DND-41 (cell line): ENCODE results near the gene ADK.

Source experiments
- ATAC-seq: fragments of 200-7000 bp; cut with Tn5 transposase; 3 replicates; pipeline ENCODE4 v1.9.1; 2021; ENCODE audit warnings: low read depth; ENCODE audit not compliant: insufficient read depth
- DNase-seq: peaks from one replicate; pipeline ENCODE4 v3.0.0-alpha.2; 2020
- H2AFZ ChIP-seq: 2 replicates; pipeline ENCODE4 v1.6.0; 2012; ENCODE audit warnings: low read depth, low read length
- H3K27ac ChIP-seq: 2 replicates; pipeline ENCODE4 v1.5.1; 2012; ENCODE audit warnings: low read length, inconsistent platforms
- H3K27me3 ChIP-seq: fragments of 200-600 bp; sonication (generic); 2 replicates; pipeline ENCODE4 v1.6.0; 2012; ENCODE audit warnings: low read length, mild to moderate bottlenecking, inconsistent platforms; ENCODE audit not compliant: insufficient read depth, poor library complexity
- H3K36me3 ChIP-seq: 2 replicates; pipeline ENCODE4 v1.5.1; 2012; ENCODE audit warnings: low read length, inconsistent platforms; ENCODE audit not compliant: insufficient read depth
- H3K4me1 ChIP-seq: 2 replicates; pipeline ENCODE4 v1.5.1; 2012; ENCODE audit warnings: mild to moderate bottlenecking, low read length; ENCODE audit not compliant: insufficient read depth
- H3K4me2 ChIP-seq: 2 replicates; pipeline ENCODE4 v1.6.0; 2012; ENCODE audit warnings: mild to moderate bottlenecking, moderate library complexity, low read length, inconsistent platforms; ENCODE audit not compliant: insufficient read depth
- H3K4me3 ChIP-seq, 2 experiments: fragments of 200-600 bp in 1 of 2; shearing (Covaris generic) in 1 of 2; 2 replicates each; pipeline ENCODE4 v1.5.1; 2012 to 2016; ENCODE audit warnings: inconsistent platforms in 2 of 2, low read length in 2 of 2, mild to moderate bottlenecking in 2 of 2, low read depth in 1 of 2, moderate library complexity in 1 of 2
- H3K79me2 ChIP-seq: 2 replicates; pipeline ENCODE4 v1.6.0; 2012; ENCODE audit warnings: low read length, inconsistent platforms; ENCODE audit not compliant: insufficient read depth
- H3K9ac ChIP-seq: 2 replicates; pipeline ENCODE4 v1.6.0; 2012; ENCODE audit warnings: low read depth, mild to moderate bottlenecking, inconsistent platforms, low read length, moderate library complexity
- H3K9me3 ChIP-seq: 2 replicates; pipeline ENCODE4 v1.5.1; 2012; ENCODE audit warnings: low read length, moderate library complexity, mild to moderate bottlenecking, inconsistent platforms; ENCODE audit not compliant: insufficient read depth, severe bottlenecking
- H4K20me1 ChIP-seq: 2 replicates; pipeline ENCODE4 v1.6.0; 2012; ENCODE audit warnings: low read length; ENCODE audit not compliant: insufficient read depth
- EZH2 ChIP-seq: IDR thresholded peaks from 3 replicates; pipeline ENCODE4 v1.6.1; 2012; ENCODE audit warnings: borderline replicate concordance, low read depth, mild to moderate bottlenecking, moderate library complexity, low read length, inconsistent platforms; ENCODE audit not compliant: severe bottlenecking
- TF ChIP-seq, protein P1 (sequence below): IDR thresholded peaks from 2 replicates; pipeline ENCODE4 v1.5.1; 2012; ENCODE audit warnings: borderline replicate concordance, low read length, moderate library complexity, mild to moderate bottlenecking; ENCODE audit not compliant: poor library complexity, severe bottlenecking; ENCODE audit errors: extremely low read depth

The ADK gene

DNA sequence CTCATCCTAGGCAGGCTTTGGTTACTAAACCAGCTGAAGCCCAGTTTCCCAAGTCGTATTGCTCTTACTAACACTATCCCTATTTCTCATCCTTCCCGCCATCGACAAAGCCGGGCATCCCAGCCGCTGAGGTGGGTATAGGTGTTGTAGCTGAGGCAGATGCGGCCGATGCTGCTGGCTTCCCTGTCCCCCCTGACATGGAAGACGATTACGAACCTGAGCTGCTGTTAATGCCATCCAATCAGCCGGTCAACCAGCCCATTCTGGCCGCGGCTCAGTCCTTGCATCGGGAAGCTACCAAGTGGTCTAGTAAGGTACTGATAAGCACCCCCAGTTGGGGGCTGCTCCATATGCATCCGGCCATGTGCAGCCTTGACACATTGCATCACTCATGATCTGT, 39.2 kb upstream of the ADK start:
- Histone ChIP-seq H2AFZ (no peak overlapping the region), H3K27me3 (no peaks in the 10 kb centered on the region), H3K4me2 (no peak overlapping the region), H3K36me3 (peaks cover 54% of the 10 kb centered on the region), H3K4me3 (no peak overlapping the region), H3K9me3 (no peaks in the 10 kb centered on the region), H4K20me1 (no peaks in the 10 kb centered on the region), H3K27ac (no peak overlapping the region), H3K79me2 (no peaks in the 10 kb centered on the region), H3K4me1 (no peaks in the 10 kb centered on the region), H3K9ac (no peak overlapping the region)
- ATAC-seq (no peak), DNase-seq (no peak)
- TF ChIP-seq, protein P1, sequence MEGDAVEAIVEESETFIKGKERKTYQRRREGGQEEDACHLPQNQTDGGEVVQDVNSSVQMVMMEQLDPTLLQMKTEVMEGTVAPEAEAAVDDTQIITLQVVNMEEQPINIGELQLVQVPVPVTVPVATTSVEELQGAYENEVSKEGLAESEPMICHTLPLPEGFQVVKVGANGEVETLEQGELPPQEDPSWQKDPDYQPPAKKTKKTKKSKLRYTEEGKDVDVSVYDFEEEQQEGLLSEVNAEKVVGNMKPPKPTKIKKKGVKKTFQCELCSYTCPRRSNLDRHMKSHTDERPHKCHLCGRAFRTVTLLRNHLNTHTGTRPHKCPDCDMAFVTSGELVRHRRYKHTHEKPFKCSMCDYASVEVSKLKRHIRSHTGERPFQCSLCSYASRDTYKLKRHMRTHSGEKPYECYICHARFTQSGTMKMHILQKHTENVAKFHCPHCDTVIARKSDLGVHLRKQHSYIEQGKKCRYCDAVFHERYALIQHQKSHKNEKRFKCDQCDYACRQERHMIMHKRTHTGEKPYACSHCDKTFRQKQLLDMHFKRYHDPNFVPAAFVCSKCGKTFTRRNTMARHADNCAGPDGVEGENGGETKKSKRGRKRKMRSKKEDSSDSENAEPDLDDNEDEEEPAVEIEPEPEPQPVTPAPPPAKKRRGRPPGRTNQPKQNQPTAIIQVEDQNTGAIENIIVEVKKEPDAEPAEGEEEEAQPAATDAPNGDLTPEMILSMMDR: no peak
- TF ChIP-seq EZH2: no peak

DNA sequence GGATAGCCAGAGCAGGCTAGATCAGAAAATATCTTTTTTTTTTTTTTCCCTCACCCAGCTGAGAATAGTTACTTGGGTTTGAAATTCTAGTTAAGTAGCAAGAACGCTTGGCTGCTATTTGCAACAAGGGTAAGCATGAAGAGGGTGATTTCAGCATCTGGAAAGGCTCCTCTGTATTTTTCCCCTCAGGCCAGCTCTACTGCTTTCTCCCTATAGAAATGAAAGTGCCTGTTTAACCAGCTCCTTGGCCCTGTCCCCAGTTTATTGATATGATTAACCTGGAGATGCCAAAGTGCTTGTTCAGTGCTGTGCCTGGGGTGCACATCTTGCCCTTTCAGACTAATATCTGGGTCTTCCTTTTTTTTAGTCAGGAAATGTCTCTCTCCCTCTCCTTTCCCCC, 37.5 kb upstream of the ADK start:
- no peak for TF ChIP-seq EZH2
- TF ChIP-seq, protein P1: no peak
- H3K36me3 ChIP-seq: peaks cover 68% of the 10 kb centered on the region
- no peaks in the 10 kb centered on the region for H3K27me3 ChIP-seq
- DNase-seq (no peak), ATAC-seq (no peak)
- no peak overlapping the region for H3K9ac ChIP-seq
- H3K79me2 ChIP-seq: no peaks in the 10 kb centered on the region
- no peak overlapping the region for H2AFZ ChIP-seq
- no peaks in the 10 kb centered on the region for H3K9me3 ChIP-seq
- no peaks in the 10 kb centered on the region for H4K20me1 ChIP-seq
- no peaks in the 10 kb centered on the region for H3K4me1 ChIP-seq
- no peak overlapping the region for H3K27ac ChIP-seq
- no peak overlapping the region for H3K4me2 ChIP-seq
- H3K4me3 ChIP-seq: no peak overlapping the region

DNA sequence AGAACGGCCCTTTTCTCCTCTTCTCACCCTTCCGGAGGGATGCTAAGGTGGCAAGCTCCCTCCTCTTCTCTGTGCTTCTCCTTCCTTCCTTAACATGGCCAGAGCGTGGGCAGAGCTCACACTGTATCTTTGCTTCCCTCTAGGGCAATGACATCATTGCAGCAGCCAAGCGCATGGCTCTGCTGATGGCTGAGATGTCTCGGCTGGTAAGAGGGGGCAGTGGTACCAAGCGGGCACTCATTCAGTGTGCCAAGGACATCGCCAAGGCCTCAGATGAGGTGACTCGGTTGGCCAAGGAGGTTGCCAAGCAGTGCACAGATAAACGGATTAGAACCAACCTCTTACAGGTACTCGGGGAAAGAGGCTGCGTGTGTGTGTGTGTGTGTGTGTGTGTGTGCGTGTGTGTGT, 37.0 kb upstream of the ADK start:
- DNase-seq: no peak
- no peak overlapping the region for H3K4me2 ChIP-seq
- no peak for ATAC-seq
- H3K4me3 ChIP-seq: no peak overlapping the region
- no peak overlapping the region for H2AFZ ChIP-seq
- H3K27me3 ChIP-seq: no peaks in the 10 kb centered on the region
- H4K20me1 ChIP-seq: no peaks in the 10 kb centered on the region
- H3K79me2 ChIP-seq: no peaks in the 10 kb centered on the region
- no peak for TF ChIP-seq EZH2
- TF ChIP-seq, protein P1: no peak
- no peak overlapping the region for H3K9ac ChIP-seq
- no peak overlapping the region for H3K27ac ChIP-seq
- no peaks in the 10 kb centered on the region for H3K4me1 ChIP-seq
- peaks cover 73% of the 10 kb centered on the region for H3K36me3 ChIP-seq
- no peaks in the 10 kb centered on the region for H3K9me3 ChIP-seq

DNA sequence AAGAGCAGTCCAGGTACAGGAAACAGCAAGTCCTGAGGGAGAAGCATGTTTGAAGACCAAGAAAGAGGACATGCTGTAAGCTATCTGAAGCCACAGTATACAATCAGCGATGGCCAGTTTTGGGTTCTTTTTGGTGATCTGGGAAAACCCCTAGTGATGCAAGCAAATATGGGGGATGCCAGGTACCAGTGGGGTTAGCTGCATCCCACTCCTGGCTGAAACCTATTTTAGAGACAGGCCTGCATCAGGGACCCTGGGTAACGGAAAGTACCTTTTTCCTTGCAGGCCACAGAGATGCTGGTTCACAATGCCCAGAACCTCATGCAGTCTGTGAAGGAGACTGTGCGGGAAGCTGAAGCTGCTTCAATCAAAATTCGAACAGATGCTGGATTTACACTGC, 33.3 kb upstream of the ADK start:
- Histone ChIP-seq H3K27me3 (no peaks in the 10 kb centered on the region), H3K9me3 (no peaks in the 10 kb centered on the region), H3K4me3 (no peak overlapping the region), H4K20me1 (no peaks in the 10 kb centered on the region), H2AFZ (no peak overlapping the region), H3K36me3 (peaks cover 91% of the 10 kb centered on the region), H3K4me2 (no peak overlapping the region), H3K27ac (no peak overlapping the region), H3K4me1 (no peaks in the 10 kb centered on the region), H3K79me2 (no peaks in the 10 kb centered on the region), H3K9ac (no peak overlapping the region)
- DNase-seq (no peak), ATAC-seq (no peak)
- no peak for TF ChIP-seq EZH2
- TF ChIP-seq, protein P1: no peak
